IPS DF 19.7 (cell line): Measurements from ENCODE around the gene GRIN2A.

Source experiments
- DNase-seq: peaks from one replicate; pipeline ENCODE4 v3.0.0-alpha.2; 2013; ENCODE audit warnings: low read depth, low spot score

GRIN2A gene

GRCh38 chr16:9772526-9773225, 409.6 kb downstream of the GRIN2A start:
- no peak for DNase-seq

GRCh38 chr16:9766891-9767290, 415.3 kb downstream of the GRIN2A start:
- DNase-seq: no peak

- DNase-seq: no peak
Measured at GRCh38 chr16:9763505-9763904, 418.7 kb downstream of the GRIN2A start.

- no peak for DNase-seq
Measured at GRCh38 chr16:9761870-9762269, 420.4 kb downstream of the GRIN2A start.

- DNase-seq: no peak
Measured at GRCh38 chr16:9757687-9758086, 424.5 kb downstream of the GRIN2A start.

GRCh38 chr16:9756434-9756833, 425.8 kb downstream of the GRIN2A start:
- no peak for DNase-seq

- no peak for DNase-seq
Measured at GRCh38 chr16:9755081-9755480, 427.1 kb downstream of the GRIN2A start.

- DNase-seq: no peak
Measured at GRCh38 chr16:9741776-9742175, 440.5 kb downstream of the GRIN2A start.

GRCh38 chr16:9739301-9739700, 442.9 kb downstream of the GRIN2A start:
- no peak for DNase-seq

GRCh38 chr16:9738690-9739089, 443.5 kb downstream of the GRIN2A start:
- DNase-seq: no peak

- no peak for DNase-seq
Measured at GRCh38 chr16:9736547-9736946, 445.7 kb downstream of the GRIN2A start.

- no peak for DNase-seq
Measured at GRCh38 chr16:9723136-9723535, 459.1 kb downstream of the GRIN2A start.

- DNase-seq: no peak
Measured at GRCh38 chr16:9713907-9714306, 468.3 kb downstream of the GRIN2A start.

- DNase-seq: no peak
Measured at GRCh38 chr16:9713156-9713555, 469.1 kb downstream of the GRIN2A start.

- DNase-seq: no peak
Measured at GRCh38 chr16:9708972-9709620, 473.1 kb downstream of the GRIN2A start.

- DNase-seq: no peak
Measured at GRCh38 chr16:9706217-9706836, 475.9 kb downstream of the GRIN2A start.

GRCh38 chr16:9703731-9704130, 478.5 kb downstream of the GRIN2A start:
- no peak for DNase-seq
